Left lobe of liver (tissue), 2 donors: ENCODE data around the gene PRKN. TPM values are rescaled to one million over a fixed set of nuclear protein-coding genes. Genes with fewer than 3 reads are reported as not detected.
"Not testable (repeated sequence)": the region's sequence is repeated elsewhere in the genome, so short reads cannot be mapped to it uniquely, and the experiment has no call there.

Source experiments
- ATAC-seq: fragments of 200-7000 bp; cut with Tn5 transposase; one replicate; pipeline ENCODE4 v1.9.1; 2020; ENCODE audit warnings: mild to moderate bottlenecking, moderate library complexity
- DNase-seq: peaks from one replicate; pipeline ENCODE4 v3.0.0-alpha.2; 2020; ENCODE audit warnings: low spot score
- total RNA-seq: library from RNA; stranded (reverse); gene quantifications from one replicate; pipeline ENCODE4 v1.2.1, GENCODE V29; 2021
- donor health status: DM: no; HTN: no; CAD: no; lungs with moderate emphysema.
- donor health status: DM: no; HTN: yes; CAD: no.

Gene PRKN
- total RNA-seq, 1 donor from 2014 or later = 1.2 TPM

GRCh38 chr6:161318456-161318855 lies 1409.1 kb downstream of the PRKN start:
- DNase-seq (no peak), ATAC-seq (no peak)

GRCh38 chr6:161316531-161316930 lies 1411.0 kb downstream of the PRKN start:
- ATAC-seq = no peak
- no peak for DNase-seq

- ATAC-seq, DNase-seq: not testable (repeated sequence)
Measured at GRCh38 chr6:161315246-161315917, 1412.2 kb downstream of the PRKN start.

- not testable (repeated sequence) for ATAC-seq, DNase-seq
Measured at GRCh38 chr6:161314541-161315245, 1412.9 kb downstream of the PRKN start.

GRCh38 chr6:161313940-161314509 lies 1413.5 kb downstream of the PRKN start:
- ATAC-seq (no peak), DNase-seq (no peak)

GRCh38 chr6:161313475-161313874 lies 1414.1 kb downstream of the PRKN start:
- ATAC-seq, DNase-seq: not testable (repeated sequence)

GRCh38 chr6:161309774-161310173 lies 1417.8 kb downstream of the PRKN start:
- not testable (repeated sequence) for DNase-seq, ATAC-seq

GRCh38 chr6:161308075-161308655 lies 1419.4 kb downstream of the PRKN start:
- no peak for DNase-seq
- ATAC-seq = no peak

GRCh38 chr6:161305860-161306259 lies 1421.7 kb downstream of the PRKN start:
- DNase-seq = no peak
- no peak for ATAC-seq

- DNase-seq = peak; percentile 34
- no peak for ATAC-seq
Measured at GRCh38 chr6:161303628-161304340, 1423.8 kb downstream of the PRKN start.

- DNase-seq (no peak), ATAC-seq (no peak)
Measured at GRCh38 chr6:161302949-161303348, 1424.6 kb downstream of the PRKN start.

- DNase-seq (peak; percentile 35), ATAC-seq (no peak)
Measured at GRCh38 chr6:161301338-161301737, 1426.2 kb downstream of the PRKN start.

- ATAC-seq = no peak
- DNase-seq = no peak
Measured at GRCh38 chr6:161300823-161301222, 1426.7 kb downstream of the PRKN start.

- DNase-seq (no peak), ATAC-seq (no peak)
Measured at GRCh38 chr6:161299726-161300125, 1427.8 kb downstream of the PRKN start.

Other genes starting within 250 kb of the PRKN start
- 1.8 TPM for gene PACRG, start 208 bp upstream of the PRKN start, total RNA-seq